ENCODE results near the gene ARHGEF35.
"Not testable (repeated sequence)": the region's sequence is repeated elsewhere in the genome, so short reads cannot be mapped to it uniquely, and the experiment has no call there.

- TF ChIP-seq, protein P1, sequence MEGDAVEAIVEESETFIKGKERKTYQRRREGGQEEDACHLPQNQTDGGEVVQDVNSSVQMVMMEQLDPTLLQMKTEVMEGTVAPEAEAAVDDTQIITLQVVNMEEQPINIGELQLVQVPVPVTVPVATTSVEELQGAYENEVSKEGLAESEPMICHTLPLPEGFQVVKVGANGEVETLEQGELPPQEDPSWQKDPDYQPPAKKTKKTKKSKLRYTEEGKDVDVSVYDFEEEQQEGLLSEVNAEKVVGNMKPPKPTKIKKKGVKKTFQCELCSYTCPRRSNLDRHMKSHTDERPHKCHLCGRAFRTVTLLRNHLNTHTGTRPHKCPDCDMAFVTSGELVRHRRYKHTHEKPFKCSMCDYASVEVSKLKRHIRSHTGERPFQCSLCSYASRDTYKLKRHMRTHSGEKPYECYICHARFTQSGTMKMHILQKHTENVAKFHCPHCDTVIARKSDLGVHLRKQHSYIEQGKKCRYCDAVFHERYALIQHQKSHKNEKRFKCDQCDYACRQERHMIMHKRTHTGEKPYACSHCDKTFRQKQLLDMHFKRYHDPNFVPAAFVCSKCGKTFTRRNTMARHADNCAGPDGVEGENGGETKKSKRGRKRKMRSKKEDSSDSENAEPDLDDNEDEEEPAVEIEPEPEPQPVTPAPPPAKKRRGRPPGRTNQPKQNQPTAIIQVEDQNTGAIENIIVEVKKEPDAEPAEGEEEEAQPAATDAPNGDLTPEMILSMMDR (conservative IDR thresholded peaks at IDR 0.05 in 1 of 2, IDR thresholded peaks at IDR 0.05 in 1 of 2; ENCODE audit: extremely low read depth in 1 of 2, insufficient read depth in 1 of 2, low read depth in 1 of 2, low read length in 2 of 2): not testable (repeated sequence)
- TF ChIP-seq EZH2 (IDR thresholded peaks at IDR 0.05; ENCODE audit: borderline replicate concordance, low read length): not testable (repeated sequence)
These were observed 24.9 kb upstream of the ARHGEF35 start for GRCh38 chr7:144220531-144220930.

All from mammary epithelial cell (primary cell).